ENCODE results near the gene DHCR24. TPM values are rescaled to one million over a fixed set of nuclear protein-coding genes. Genes with fewer than 3 reads are reported as not detected.
A peak's percentile ranks its signal among the peaks of the same experiment; 100 is the strongest.

Gene DHCR24
- total and polyA plus RNA-seq, 2 of the 13 experiments (the other 11 are each of a cell fraction or from before 2014, with no cell fraction given) = 374 to 448 TPM

DNA sequence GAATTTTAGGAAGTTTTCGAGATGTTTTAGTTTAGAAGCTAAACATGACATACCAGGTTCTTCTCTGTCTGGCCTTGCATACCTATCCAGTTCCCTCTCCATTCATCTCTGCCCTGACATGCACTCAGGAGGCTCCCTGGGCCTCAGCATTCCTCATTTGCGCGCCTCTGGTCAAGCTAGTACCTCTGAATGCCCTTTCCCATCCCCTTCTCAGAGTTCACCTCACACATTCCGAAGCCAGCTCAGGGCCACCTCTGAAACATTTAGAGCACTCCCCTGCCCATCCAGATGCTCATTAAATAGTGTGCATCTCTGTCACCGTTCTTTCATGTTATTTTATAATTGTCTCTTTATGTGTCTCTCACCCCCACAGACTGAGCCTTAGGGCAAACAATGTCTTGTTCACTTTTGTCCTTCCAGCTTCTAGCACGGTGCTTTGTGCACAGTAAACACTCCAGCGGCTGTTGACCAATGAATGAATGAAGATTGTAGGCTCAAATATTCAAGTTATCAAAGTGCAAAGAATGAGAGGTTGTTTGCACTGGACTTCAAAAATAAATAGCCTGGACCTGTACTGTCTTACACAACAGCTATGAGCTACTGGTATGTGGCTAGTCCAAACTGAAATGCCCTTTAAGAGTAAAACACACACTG is 1.2 kb upstream of the DHCR24 start (continued):
- TF ChIP-seq ZNF235 (CRISPR knock-in tag; IDR thresholded peaks at IDR 0.05; ENCODE audit: borderline replicate concordance) (no peak), TFDP2 (CRISPR knock-in tag; IDR thresholded peaks at IDR 0.05) (peak; percentile 56), TAF15 (IDR thresholded peaks at IDR 0.05; ENCODE audit: low read depth, low read length, poor library complexity, severe bottlenecking) (no peak), ZNF335 (CRISPR knock-in tag; IDR thresholded peaks at IDR 0.05) (0 out of 2 replicates have a peak, but pooled peaks have one; percentile 38), MBD4 (IDR thresholded peaks at IDR 0.05; ENCODE audit: borderline replicate concordance, low read length) (peak; percentile 78), NFYC (CRISPR knock-in tag; IDR thresholded peaks at IDR 0.05) (peak; percentile 67), MLLT10 (CRISPR knock-in tag; IDR thresholded peaks at IDR 0.05) (no peak), ZZZ3 (CRISPR knock-in tag; IDR thresholded peaks at IDR 0.05; ENCODE audit: borderline replicate concordance) (0 out of 2 replicates have a peak, but pooled peaks have one; percentile 20), U2AF1 (optimal IDR thresholded peaks at IDR 0.05; ENCODE audit: low read depth, low read length) (no peak), ZNF687 (CRISPR knock-in tag; IDR thresholded peaks at IDR 0.05) (no peak), ZNF567 (CRISPR knock-in tag; IDR thresholded peaks at IDR 0.05; ENCODE audit: borderline replicate concordance) (no peak; the same call in 1 of the 2 replicates), ZNF552 (CRISPR knock-in tag; IDR thresholded peaks at IDR 0.05; ENCODE audit: borderline replicate concordance) (no peak), ZBTB2 (CRISPR knock-in tag; IDR thresholded peaks at IDR 0.05; ENCODE audit: low read depth) (no peak), SOX13 (IDR thresholded peaks at IDR 0.05) (peak; percentile 95), SOX13 (CRISPR knock-in tag; conservative IDR thresholded peaks at IDR 0.05 in 1 of 2, IDR thresholded peaks at IDR 0.05 in 1 of 2) (peak in 1 of 2 experiments; percentile 99; a peak in 3 of 4 replicates), ATF2 (CRISPR knock-in tag; IDR thresholded peaks at IDR 0.05) (peak; percentile 77), HOXA5 (CRISPR knock-in tag; IDR thresholded peaks at IDR 0.05) (peak; percentile 83; the same call in 1 of the 2 replicates)
- TF ChIP-seq, protein P1, sequence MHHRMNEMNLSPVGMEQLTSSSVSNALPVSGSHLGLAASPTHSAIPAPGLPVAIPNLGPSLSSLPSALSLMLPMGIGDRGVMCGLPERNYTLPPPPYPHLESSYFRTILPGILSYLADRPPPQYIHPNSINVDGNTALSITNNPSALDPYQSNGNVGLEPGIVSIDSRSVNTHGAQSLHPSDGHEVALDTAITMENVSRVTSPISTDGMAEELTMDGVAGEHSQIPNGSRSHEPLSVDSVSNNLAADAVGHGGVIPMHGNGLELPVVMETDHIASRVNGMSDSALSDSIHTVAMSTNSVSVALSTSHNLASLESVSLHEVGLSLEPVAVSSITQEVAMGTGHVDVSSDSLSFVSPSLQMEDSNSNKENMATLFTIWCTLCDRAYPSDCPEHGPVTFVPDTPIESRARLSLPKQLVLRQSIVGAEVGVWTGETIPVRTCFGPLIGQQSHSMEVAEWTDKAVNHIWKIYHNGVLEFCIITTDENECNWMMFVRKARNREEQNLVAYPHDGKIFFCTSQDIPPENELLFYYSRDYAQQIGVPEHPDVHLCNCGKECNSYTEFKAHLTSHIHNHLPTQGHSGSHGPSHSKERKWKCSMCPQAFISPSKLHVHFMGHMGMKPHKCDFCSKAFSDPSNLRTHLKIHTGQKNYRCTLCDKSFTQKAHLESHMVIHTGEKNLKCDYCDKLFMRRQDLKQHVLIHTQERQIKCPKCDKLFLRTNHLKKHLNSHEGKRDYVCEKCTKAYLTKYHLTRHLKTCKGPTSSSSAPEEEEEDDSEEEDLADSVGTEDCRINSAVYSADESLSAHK (CRISPR knock-in tag; IDR thresholded peaks at IDR 0.05; ENCODE audit: borderline replicate concordance) = no peak; the same call in 1 of the 2 replicates

Data from HepG2 (cell line).